ENCODE data around the gene NAT8L. TPM values are rescaled to one million over a fixed set of nuclear protein-coding genes. Genes with fewer than 3 reads are reported as not detected.

Gene NAT8L
- total and polyA plus RNA-seq, 2 donors (not counting 3 experiments of a cell fraction or from before 2014, with no cell fraction given): 0.10 to 0.11 TPM

GRCh38 chr4:2084316-2084715 is 25.2 kb downstream of the NAT8L start:
- Histone ChIP-seq H3K4me3 (replicated peaks in 1 of 3; ENCODE audit: insufficient read depth in 1 of 3, low read depth in 1 of 3, low read length in 3 of 3) (no peak overlapping the region), H3K79me2 (ENCODE audit: control insufficient read depth, insufficient read depth, low read length) (no peaks in the 10 kb centered on the region), H3K9me3 (replicated peaks; ENCODE audit: control insufficient read depth, insufficient read depth, low read length) (no peaks in the 10 kb centered on the region), H3K9ac (replicated peaks; ENCODE audit: extremely low read depth, insufficient read depth, low read length) (no peak overlapping the region), H4K20me1 (replicated peaks; ENCODE audit: control insufficient read depth, extremely low read depth, insufficient read depth, low read length) (no peaks in the 10 kb centered on the region), H3K4me2 (ENCODE audit: insufficient read depth, low read length) (no peak overlapping the region), H3K4me1 (ENCODE audit: control insufficient read depth, extremely low read depth, insufficient read depth, low read length) (no peaks in the 10 kb centered on the region), H3K36me3 (ENCODE audit: control insufficient read depth in 2 of 2, extremely low read depth in 1 of 2, insufficient read depth in 2 of 2, low read length in 2 of 2) (no peaks in the 10 kb centered on the region), H3K27me3 (ENCODE audit: control insufficient read depth in 2 of 2, insufficient read depth in 2 of 2, low read length in 2 of 2) (peaks cover 2% of the 10 kb centered on the region in 2 experiments), H2AFZ (ENCODE audit: low read depth, low read length) (no peak overlapping the region), H3K27ac (ENCODE audit: insufficient read depth, low read depth, low read length) (no peak overlapping the region), H3K9me1 (replicated peaks; ENCODE audit: control insufficient read depth, extremely low read depth, insufficient read depth, low read length) (no peaks in the 10 kb centered on the region)
- FAIRE-seq: no peak
- POLR2A ChIA-PET: no interaction called here
- intact Hi-C loops (cut with micrococcal nuclease): no loop called here
- TF ChIP-seq EZH2 (IDR thresholded peaks at IDR 0.05; ENCODE audit: borderline replicate concordance, low read depth, low read length, severe bottlenecking): no peak
- TF ChIP-seq, protein P1, sequence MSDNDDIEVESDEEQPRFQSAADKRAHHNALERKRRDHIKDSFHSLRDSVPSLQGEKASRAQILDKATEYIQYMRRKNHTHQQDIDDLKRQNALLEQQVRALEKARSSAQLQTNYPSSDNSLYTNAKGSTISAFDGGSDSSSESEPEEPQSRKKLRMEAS (IDR thresholded peaks at IDR 0.05; ENCODE audit: insufficient read depth, insufficient read length): no peak
- no peak for TF ChIP-seq GATA2 (IDR thresholded peaks at IDR 0.05; ENCODE audit: insufficient read depth, insufficient read length, low read depth, low read length)
- TF ChIP-seq FOS (IDR thresholded peaks at IDR 0.05; ENCODE audit: borderline replicate concordance, insufficient read depth, low read length): no peak
- no peak for TF ChIP-seq JUN (IDR thresholded peaks at IDR 0.05; ENCODE audit: borderline replicate concordance, insufficient read depth, insufficient read length, low read depth)
- no peak for TF ChIP-seq POLR2A (IDR thresholded peaks at IDR 0.05; ENCODE audit: low read depth, low read length)
- no peak for TF ChIP-seq MYC (IDR thresholded peaks at IDR 0.05; ENCODE audit: low read depth, low read length)
- TF ChIP-seq POLR2AphosphoS5 (IDR thresholded peaks at IDR 0.05; ENCODE audit: insufficient read depth, low read depth, low read length): no peak
- TF ChIP-seq CTCF (IDR thresholded peaks at IDR 0.05; ENCODE audit: extremely low read depth in 1 of 2, insufficient read depth in 1 of 2, low read depth in 1 of 2, low read length in 2 of 2): no peak
- CTCF ChIA-PET: interaction anchor here (1.2 to 1.5 kb wide), 2 partner anchors 8 to 19 kb away, joined by 3 to 4 read pairs; no protein-coding TSS in a partner anchor
- no TSS peak for BruUV-seq (replicated peaks)
- DNase-seq (ENCODE audit: low read depth, low spot score): no peak
- dilution Hi-C loops (cut with MboI; ENCODE audit: extremely low pct_ligation_motif_present, low sequenced_read_pairs): no loop called here

Data from endothelial cell of umbilical vein (primary cell).